ENCODE data around the gene PRKD2.
A peak's percentile ranks its signal among the peaks of the same experiment; 100 is the strongest.

PRKD2 gene

GRCh38 chr19:46746281-46747057, 29.6 kb upstream of the PRKD2 start, which contains the start of gene STRN4:
Gene STRN4, minus strand, starts transcription at chr19:46746450. Its CDS starts 20 bp downstream, at chr19:46746430.
- Mint-ChIP-seq H3K9me3 (no peaks in the 10 kb centered on the region), H3K4me3 (peak within 1 kb of the TSS; percentile 93), H3K36me3 (ENCODE audit: low read depth) (peaks cover 2% of the 10 kb centered on the region), H3K4me1 (ENCODE audit: low read depth) (peaks cover 30% of the 10 kb centered on the region), H3K27ac (peak within 1 kb of the TSS; percentile 87), H3K27me3 (ENCODE audit: low read depth) (no peaks in the 10 kb centered on the region)

GRCh38 chr19:46745521-46746280, 28.8 kb upstream of the PRKD2 start, which contains the start of gene FKRP:
Gene FKRP, plus strand, starts transcription at chr19:46746057. Its CDS starts 9,394 bp downstream, at chr19:46755451.
- Mint-ChIP-seq H3K27ac (peak within 1 kb of the TSS; percentile 87), H3K9me3 (no peaks in the 10 kb centered on the region), H3K4me1 (ENCODE audit: low read depth) (peaks cover 30% of the 10 kb centered on the region), H3K27me3 (ENCODE audit: low read depth) (no peaks in the 10 kb centered on the region), H3K36me3 (ENCODE audit: low read depth) (peaks cover 4% of the 10 kb centered on the region), H3K4me3 (peak within 1 kb of the TSS; percentile 93)

- no peaks in the 10 kb centered on the region for H3K27me3 Mint-ChIP-seq (ENCODE audit: low read depth)
- H3K4me1 Mint-ChIP-seq (ENCODE audit: low read depth): peaks cover 32% of the 10 kb centered on the region
- H3K9me3 Mint-ChIP-seq: no peaks in the 10 kb centered on the region
- peak overlapping the region; percentile 72 for H3K27ac Mint-ChIP-seq
- peaks cover 3% of the 10 kb centered on the region for H3K36me3 Mint-ChIP-seq (ENCODE audit: low read depth)
- H3K4me3 Mint-ChIP-seq: peak overlapping the region; percentile 93
Measured at GRCh38 chr19:46745030-46745429, 28.1 kb upstream of the PRKD2 start.

GRCh38 chr19:46744005-46744691, 27.2 kb upstream of the PRKD2 start:
- Mint-ChIP-seq H3K27ac (no peak overlapping the region), H3K4me1 (ENCODE audit: low read depth) (peaks cover 31% of the 10 kb centered on the region), H3K4me3 (peak overlapping the region; percentile 93), H3K9me3 (no peaks in the 10 kb centered on the region), H3K36me3 (ENCODE audit: low read depth) (peaks cover 2% of the 10 kb centered on the region), H3K27me3 (ENCODE audit: low read depth) (no peaks in the 10 kb centered on the region)

- H3K27me3 Mint-ChIP-seq (ENCODE audit: low read depth): no peaks in the 10 kb centered on the region
- H3K9me3 Mint-ChIP-seq: no peaks in the 10 kb centered on the region
- peaks cover 7% of the 10 kb centered on the region for H3K36me3 Mint-ChIP-seq (ENCODE audit: low read depth)
- peaks cover 32% of the 10 kb centered on the region for H3K4me1 Mint-ChIP-seq (ENCODE audit: low read depth)
- no peak overlapping the region for H3K27ac Mint-ChIP-seq
- no peak overlapping the region for H3K4me3 Mint-ChIP-seq
Measured at GRCh38 chr19:46742926-46743480, 26.1 kb upstream of the PRKD2 start.

- no peak overlapping the region for H3K27ac Mint-ChIP-seq
- H3K36me3 Mint-ChIP-seq (ENCODE audit: low read depth): peaks cover 16% of the 10 kb centered on the region
- no peaks in the 10 kb centered on the region for H3K9me3 Mint-ChIP-seq
- H3K4me1 Mint-ChIP-seq (ENCODE audit: low read depth): peaks cover 27% of the 10 kb centered on the region
- H3K4me3 Mint-ChIP-seq: no peak overlapping the region
- H3K27me3 Mint-ChIP-seq (ENCODE audit: low read depth): no peaks in the 10 kb centered on the region
Measured at GRCh38 chr19:46741447-46741846, 24.5 kb upstream of the PRKD2 start.

- Mint-ChIP-seq H3K9me3 (no peaks in the 10 kb centered on the region), H3K36me3 (ENCODE audit: low read depth) (peaks cover 16% of the 10 kb centered on the region), H3K4me3 (no peak overlapping the region), H3K27ac (no peak overlapping the region), H3K4me1 (ENCODE audit: low read depth) (peaks cover 19% of the 10 kb centered on the region), H3K27me3 (ENCODE audit: low read depth) (no peaks in the 10 kb centered on the region)
Measured at GRCh38 chr19:46739290-46739771, 22.4 kb upstream of the PRKD2 start.

GRCh38 chr19:46737761-46738171, 20.9 kb upstream of the PRKD2 start:
- H3K9me3 Mint-ChIP-seq: no peaks in the 10 kb centered on the region
- peaks cover 20% of the 10 kb centered on the region for H3K36me3 Mint-ChIP-seq (ENCODE audit: low read depth)
- no peak overlapping the region for H3K4me3 Mint-ChIP-seq
- no peak overlapping the region for H3K27ac Mint-ChIP-seq
- H3K4me1 Mint-ChIP-seq (ENCODE audit: low read depth): peaks cover 9% of the 10 kb centered on the region
- H3K27me3 Mint-ChIP-seq (ENCODE audit: low read depth): no peaks in the 10 kb centered on the region

- peaks cover 8% of the 10 kb centered on the region for H3K4me1 Mint-ChIP-seq (ENCODE audit: low read depth)
- peaks cover 23% of the 10 kb centered on the region for H3K36me3 Mint-ChIP-seq (ENCODE audit: low read depth)
- no peaks in the 10 kb centered on the region for H3K27me3 Mint-ChIP-seq (ENCODE audit: low read depth)
- no peak overlapping the region for H3K27ac Mint-ChIP-seq
- H3K4me3 Mint-ChIP-seq: no peak overlapping the region
- H3K9me3 Mint-ChIP-seq: no peaks in the 10 kb centered on the region
Measured at GRCh38 chr19:46737298-46737654, 20.4 kb upstream of the PRKD2 start.

GRCh38 chr19:46736531-46737297, 19.8 kb upstream of the PRKD2 start:
- H3K27me3 Mint-ChIP-seq (ENCODE audit: low read depth): no peaks in the 10 kb centered on the region
- H3K27ac Mint-ChIP-seq: no peak overlapping the region
- no peaks in the 10 kb centered on the region for H3K9me3 Mint-ChIP-seq
- no peak overlapping the region for H3K4me3 Mint-ChIP-seq
- H3K4me1 Mint-ChIP-seq (ENCODE audit: low read depth): peaks cover 12% of the 10 kb centered on the region
- H3K36me3 Mint-ChIP-seq (ENCODE audit: low read depth): peaks cover 23% of the 10 kb centered on the region

GRCh38 chr19:46733690-46734292, 16.9 kb upstream of the PRKD2 start:
- no peaks in the 10 kb centered on the region for H3K9me3 Mint-ChIP-seq
- peaks cover 29% of the 10 kb centered on the region for H3K36me3 Mint-ChIP-seq (ENCODE audit: low read depth)
- H3K4me1 Mint-ChIP-seq (ENCODE audit: low read depth): peaks cover 17% of the 10 kb centered on the region
- no peaks in the 10 kb centered on the region for H3K27me3 Mint-ChIP-seq (ENCODE audit: low read depth)
- H3K4me3 Mint-ChIP-seq: no peak overlapping the region
- peak overlapping the region; percentile 5 for H3K27ac Mint-ChIP-seq

GRCh38 chr19:46732966-46733689, 16.2 kb upstream of the PRKD2 start:
- Mint-ChIP-seq H3K36me3 (ENCODE audit: low read depth) (peaks cover 28% of the 10 kb centered on the region), H3K4me3 (no peak overlapping the region), H3K9me3 (no peaks in the 10 kb centered on the region), H3K27me3 (ENCODE audit: low read depth) (no peaks in the 10 kb centered on the region), H3K27ac (no peak overlapping the region), H3K4me1 (ENCODE audit: low read depth) (peaks cover 19% of the 10 kb centered on the region)

Data from T-helper 1 cell treated with Interleukin-12 subunit alpha and Interleukin-12 subunit beta and Interleukin-4 antibody, amounts not matched to agents 30 μg/mL and 1 μg/mL, for 36 hours (primary cell).